GM12878 (cell line): ENCODE results near the gene ERN2. TPM values are rescaled to one million over a fixed set of nuclear protein-coding genes. Genes with fewer than 3 reads are reported as not detected.

ENCODE experiments used
- ATF7 ChIP-seq: fragments of 450-650 bp; IDR thresholded peaks from 2 replicates; pipeline ENCODE4 v1.6.1; 2016; ENCODE audit warnings: low read depth, mild to moderate bottlenecking
- BMI1 ChIP-seq: fragments of 450-650 bp; IDR thresholded peaks from 2 replicates; pipeline ENCODE4 v1.6.1; 2016; ENCODE audit warnings: mild to moderate bottlenecking, moderate library complexity, borderline replicate concordance
- CBFB ChIP-seq: IDR thresholded peaks from 2 replicates; pipeline ENCODE4 v1.6.1; 2016; ENCODE audit warnings: antibody characterized with exemption, low read depth
- CBX5 ChIP-seq: sonication (generic); IDR thresholded peaks from 2 replicates; pipeline ENCODE4 v1.6.1; 2016; ENCODE audit warnings: low read depth, moderate library complexity, mild to moderate bottlenecking, inconsistent platforms
- CEBPB ChIP-seq, 2 experiments: fragments of 150-350 bp in 1 of 2; IDR thresholded peaks; 2 replicates each; pipeline ENCODE4 v1.6.1; 2012 to 2014; ENCODE audit warnings: low read depth in 2 of 2, low read length in 2 of 2, borderline replicate concordance in 1 of 2, inconsistent platforms in 1 of 2
- EZH2 ChIP-seq: IDR thresholded peaks from 2 replicates; pipeline ENCODE4 v1.6.1; 2012; ENCODE audit warnings: low read depth, mild to moderate bottlenecking, control low read depth, inconsistent platforms, low read length, borderline replicate concordance; ENCODE audit not compliant: control insufficient read depth
- IRF4 ChIP-seq: IDR thresholded peaks from 2 replicates; pipeline ENCODE4 v1.6.1; 2011; ENCODE audit warnings: low read depth, low read length
- NFYA ChIP-seq: IDR thresholded peaks from 2 replicates; pipeline ENCODE4 v1.6.1; 2011; ENCODE audit warnings: low read depth, mild to moderate bottlenecking, low read length, improper control_type of control experiment, borderline replicate concordance
- NFYB ChIP-seq: IDR thresholded peaks from 2 replicates; pipeline ENCODE4 v1.6.1; 2011; ENCODE audit warnings: low read depth, mild to moderate bottlenecking, low read length, improper control_type of control experiment, moderate library complexity; ENCODE audit not compliant: insufficient read depth
- NR2F1 ChIP-seq: fragments of 450-650 bp; conservative IDR thresholded peaks from 2 replicates; pipeline ENCODE4 v1.6.1; 2017; ENCODE audit warnings: mild to moderate bottlenecking
- PAX5 ChIP-seq: IDR thresholded peaks from 2 replicates; pipeline ENCODE4 v1.6.1; 2011; ENCODE audit warnings: low read depth, low read length, borderline replicate concordance
- POLR2A ChIP-seq: IDR thresholded peaks from 2 replicates; pipeline ENCODE4 v1.6.1; 2011; ENCODE audit warnings: low read depth, mild to moderate bottlenecking, low read length
- POLR2AphosphoS5 ChIP-seq: IDR thresholded peaks from 2 replicates; pipeline ENCODE4 v1.6.1; 2011; ENCODE audit warnings: mild to moderate bottlenecking, low read length, inconsistent platforms
- SMAD5 ChIP-seq: IDR thresholded peaks from 2 replicates; pipeline ENCODE4 v1.6.1; 2016; ENCODE audit warnings: antibody characterized with exemption, low read depth
- SUPT20H ChIP-seq: IDR thresholded peaks from 2 replicates; pipeline ENCODE4 v1.6.1; 2011; ENCODE audit warnings: low read depth, mild to moderate bottlenecking, low read length, moderate library complexity, borderline replicate concordance; ENCODE audit not compliant: control insufficient read depth
- TCF12 ChIP-seq: IDR thresholded peaks from 2 replicates; pipeline ENCODE4 v1.6.1; 2011; ENCODE audit warnings: low read depth, mild to moderate bottlenecking, low read length
- WRNIP1 ChIP-seq: IDR thresholded peaks from 2 replicates; pipeline ENCODE4 v1.6.1; 2011; ENCODE audit warnings: low read depth, low read length, improper control_type of control experiment, borderline replicate concordance
- polyA plus RNA-seq, 11 experiments: library from polyadenylated mRNA; depleted of rRNA in 4 of 11; unstranded in 6 of 11; stranded (reverse) in 5 of 11; fragments of >200 nt; fragmentation: Nextera tagmentation in 4 of 11; fragmentation: Illumina TruSeq in 1 of 11; extraction: Ambion mirVana in 4 of 11; extraction: Trizol in 1 of 11; gene quantifications; 1 replicate in 1 of 11; 2 replicates in 10 of 11; pipeline versions ENCODE4 v1.2.1 to v1.2.3, GENCODE V29; 2011 to 2016; ENCODE audit warnings: inconsistent platforms in 2 of 11, missing spikeins in 2 of 11, low read depth in 1 of 11
- total RNA-seq, 4 experiments: library from RNA; depleted of rRNA in 3 of 4; stranded (reverse); fragments of >200 nt in 3 of 4; fragmentation: Illumina TruSeq in 1 of 4; extraction: Trizol in 1 of 4; gene quantifications; 2 replicates each; pipeline versions ENCODE4 v1.2.1 to v1.2.3, GENCODE V29; 2013 to 2021
- TF ChIP-seq, protein P1 (sequence below): IDR thresholded peaks from 2 replicates; pipeline ENCODE4 v1.6.1; 2011; ENCODE audit warnings: borderline replicate concordance, low read depth, mild to moderate bottlenecking, moderate library complexity, mixed read lengths, low read length; ENCODE audit not compliant: insufficient read depth; ENCODE audit errors: extremely low read length
- TF ChIP-seq, protein P2 (sequence below): IDR thresholded peaks from 2 replicates; pipeline ENCODE4 v1.6.1; 2011; ENCODE audit warnings: low read depth, low read length, improper control_type of control experiment, borderline replicate concordance
- TF ChIP-seq, protein P3 (sequence below), 3 experiments: IDR thresholded peaks in 2 of 3; conservative IDR thresholded peaks in 1 of 3; 2 replicates each; pipeline ENCODE4 v1.5.1; 2011; ENCODE audit warnings: low read depth in 3 of 3, low read length in 3 of 3, mild to moderate bottlenecking in 3 of 3, control low read depth in 2 of 3, moderate library complexity in 2 of 3, inconsistent platforms in 1 of 3, mixed read lengths in 1 of 3; ENCODE audit not compliant: control insufficient read depth in 2 of 3, insufficient read depth in 1 of 3; ENCODE audit errors: extremely low read depth in 1 of 3
- TF ChIP-seq, protein P4 (sequence below): fragments of 450-650 bp; IDR thresholded peaks from 2 replicates; pipeline ENCODE4 v1.6.1; 2018; ENCODE audit warnings: mild to moderate bottlenecking, low read depth, moderate library complexity; ENCODE audit not compliant: partially characterized antibody
- TF ChIP-seq, protein P5 (sequence below): fragments of 450-650 bp; IDR thresholded peaks from 2 replicates; pipeline ENCODE4 v1.6.1; 2014; ENCODE audit warnings: mild to moderate bottlenecking

Gene ERN2
- total and polyA plus RNA-seq, 10 of the 15 experiments (the other 5 are each of a cell fraction or from before 2014, with no cell fraction given) = 0.06 to 0.95 (median 0.36) TPM; not detected in 5

DNA sequence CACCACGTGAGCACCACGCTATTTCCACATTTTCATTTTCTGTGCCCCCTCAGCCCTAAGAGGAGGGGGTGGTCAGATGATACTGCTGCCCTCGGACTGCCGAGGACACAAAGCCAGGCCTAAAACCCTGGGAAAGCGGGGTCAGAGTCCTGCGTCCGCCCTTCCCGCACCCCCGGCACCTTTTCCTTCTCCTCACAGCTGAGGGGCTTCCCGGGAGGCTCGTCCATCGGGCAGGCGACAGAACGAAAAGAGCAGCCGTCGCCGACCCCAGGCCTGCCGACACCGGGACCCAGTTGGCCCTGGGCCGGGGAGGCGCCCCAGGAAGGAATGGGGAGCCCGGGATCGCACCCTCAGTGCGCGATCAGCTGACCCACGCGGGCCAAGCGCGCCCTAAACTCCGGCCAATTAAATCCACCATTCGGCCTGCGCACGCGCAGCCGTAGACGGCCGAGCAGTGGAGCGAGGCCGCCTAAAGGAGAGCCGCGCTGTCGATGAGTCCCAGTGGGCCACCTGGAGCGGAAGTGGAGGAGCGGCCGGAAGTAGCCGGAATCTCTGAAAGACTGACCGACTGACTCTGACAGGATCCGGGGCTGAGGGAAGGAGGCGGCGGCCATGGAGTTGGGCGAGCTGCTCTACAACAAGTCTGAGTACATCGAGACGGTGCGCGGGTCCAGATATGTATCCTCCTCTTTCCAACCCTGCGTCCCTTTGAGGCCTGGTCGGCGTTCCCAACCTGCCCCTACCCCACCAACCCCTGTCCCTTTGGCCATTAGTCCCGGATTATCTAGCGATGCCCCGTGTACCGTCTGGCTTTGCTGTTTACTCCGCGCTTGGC is 71.9 kb downstream of the ERN2 start, which contains the start of the genes DCTN5 and PALB2 (continued):
- TF ChIP-seq, protein P1, sequence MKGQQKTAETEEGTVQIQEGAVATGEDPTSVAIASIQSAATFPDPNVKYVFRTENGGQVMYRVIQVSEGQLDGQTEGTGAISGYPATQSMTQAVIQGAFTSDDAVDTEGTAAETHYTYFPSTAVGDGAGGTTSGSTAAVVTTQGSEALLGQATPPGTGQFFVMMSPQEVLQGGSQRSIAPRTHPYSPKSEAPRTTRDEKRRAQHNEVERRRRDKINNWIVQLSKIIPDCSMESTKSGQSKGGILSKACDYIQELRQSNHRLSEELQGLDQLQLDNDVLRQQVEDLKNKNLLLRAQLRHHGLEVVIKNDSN = peak; percentile 82
- TF ChIP-seq, protein P2, sequence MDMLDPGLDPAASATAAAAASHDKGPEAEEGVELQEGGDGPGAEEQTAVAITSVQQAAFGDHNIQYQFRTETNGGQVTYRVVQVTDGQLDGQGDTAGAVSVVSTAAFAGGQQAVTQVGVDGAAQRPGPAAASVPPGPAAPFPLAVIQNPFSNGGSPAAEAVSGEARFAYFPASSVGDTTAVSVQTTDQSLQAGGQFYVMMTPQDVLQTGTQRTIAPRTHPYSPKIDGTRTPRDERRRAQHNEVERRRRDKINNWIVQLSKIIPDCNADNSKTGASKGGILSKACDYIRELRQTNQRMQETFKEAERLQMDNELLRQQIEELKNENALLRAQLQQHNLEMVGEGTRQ = peak; percentile 67
- peak; percentile 85 for TF ChIP-seq POLR2A
- no peak for TF ChIP-seq WRNIP1
- peak; percentile 58; the same call in 1 of the 2 replicates for TF ChIP-seq NR2F1
- no peak for TF ChIP-seq NFYA
- TF ChIP-seq TCF12 = peak; percentile 97
- TF ChIP-seq CEBPB (IDR thresholded peaks at IDR 0.05; ENCODE audit: borderline replicate concordance in 1 of 2, low read depth in 2 of 2, low read length in 2 of 2) = no peak
- no peak for TF ChIP-seq EZH2
- 0 out of 2 replicates have a peak, but pooled peaks have one; percentile 15 for TF ChIP-seq ATF7
- no peak for TF ChIP-seq CBX5
- no peak for TF ChIP-seq SUPT20H
- TF ChIP-seq, protein P3, sequence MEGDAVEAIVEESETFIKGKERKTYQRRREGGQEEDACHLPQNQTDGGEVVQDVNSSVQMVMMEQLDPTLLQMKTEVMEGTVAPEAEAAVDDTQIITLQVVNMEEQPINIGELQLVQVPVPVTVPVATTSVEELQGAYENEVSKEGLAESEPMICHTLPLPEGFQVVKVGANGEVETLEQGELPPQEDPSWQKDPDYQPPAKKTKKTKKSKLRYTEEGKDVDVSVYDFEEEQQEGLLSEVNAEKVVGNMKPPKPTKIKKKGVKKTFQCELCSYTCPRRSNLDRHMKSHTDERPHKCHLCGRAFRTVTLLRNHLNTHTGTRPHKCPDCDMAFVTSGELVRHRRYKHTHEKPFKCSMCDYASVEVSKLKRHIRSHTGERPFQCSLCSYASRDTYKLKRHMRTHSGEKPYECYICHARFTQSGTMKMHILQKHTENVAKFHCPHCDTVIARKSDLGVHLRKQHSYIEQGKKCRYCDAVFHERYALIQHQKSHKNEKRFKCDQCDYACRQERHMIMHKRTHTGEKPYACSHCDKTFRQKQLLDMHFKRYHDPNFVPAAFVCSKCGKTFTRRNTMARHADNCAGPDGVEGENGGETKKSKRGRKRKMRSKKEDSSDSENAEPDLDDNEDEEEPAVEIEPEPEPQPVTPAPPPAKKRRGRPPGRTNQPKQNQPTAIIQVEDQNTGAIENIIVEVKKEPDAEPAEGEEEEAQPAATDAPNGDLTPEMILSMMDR (IDR thresholded peaks at IDR 0.05 in 2 of 3, conservative IDR thresholded peaks at IDR 0.05 in 1 of 3; ENCODE audit: control insufficient read depth in 2 of 3, extremely low read depth in 1 of 3, insufficient read depth in 1 of 3, low read depth in 3 of 3, low read length in 3 of 3) = no peak
- no peak for TF ChIP-seq BMI1
- TF ChIP-seq POLR2AphosphoS5 = peak; percentile 87
- no peak; the same call in 1 of the 2 replicates for TF ChIP-seq SMAD5
- TF ChIP-seq, protein P4, sequence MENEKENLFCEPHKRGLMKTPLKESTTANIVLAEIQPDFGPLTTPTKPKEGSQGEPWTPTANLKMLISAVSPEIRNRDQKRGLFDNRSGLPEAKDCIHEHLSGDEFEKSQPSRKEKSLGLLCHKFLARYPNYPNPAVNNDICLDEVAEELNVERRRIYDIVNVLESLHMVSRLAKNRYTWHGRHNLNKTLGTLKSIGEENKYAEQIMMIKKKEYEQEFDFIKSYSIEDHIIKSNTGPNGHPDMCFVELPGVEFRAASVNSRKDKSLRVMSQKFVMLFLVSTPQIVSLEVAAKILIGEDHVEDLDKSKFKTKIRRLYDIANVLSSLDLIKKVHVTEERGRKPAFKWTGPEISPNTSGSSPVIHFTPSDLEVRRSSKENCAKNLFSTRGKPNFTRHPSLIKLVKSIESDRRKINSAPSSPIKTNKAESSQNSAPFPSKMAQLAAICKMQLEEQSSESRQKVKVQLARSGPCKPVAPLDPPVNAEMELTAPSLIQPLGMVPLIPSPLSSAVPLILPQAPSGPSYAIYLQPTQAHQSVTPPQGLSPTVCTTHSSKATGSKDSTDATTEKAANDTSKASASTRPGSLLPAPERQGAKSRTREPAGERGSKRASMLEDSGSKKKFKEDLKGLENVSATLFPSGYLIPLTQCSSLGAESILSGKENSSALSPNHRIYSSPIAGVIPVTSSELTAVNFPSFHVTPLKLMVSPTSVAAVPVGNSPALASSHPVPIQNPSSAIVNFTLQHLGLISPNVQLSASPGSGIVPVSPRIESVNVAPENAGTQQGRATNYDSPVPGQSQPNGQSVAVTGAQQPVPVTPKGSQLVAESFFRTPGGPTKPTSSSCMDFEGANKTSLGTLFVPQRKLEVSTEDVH = peak; percentile 76
- peak; percentile 61 for TF ChIP-seq IRF4
- TF ChIP-seq PAX5 = peak; percentile 40; the same call in 1 of the 2 replicates
- TF ChIP-seq CBFB = peak; percentile 60; the same call in 1 of the 2 replicates
- TF ChIP-seq NFYB = peak; percentile 59; the same call in 1 of the 2 replicates
- TF ChIP-seq, protein P5, sequence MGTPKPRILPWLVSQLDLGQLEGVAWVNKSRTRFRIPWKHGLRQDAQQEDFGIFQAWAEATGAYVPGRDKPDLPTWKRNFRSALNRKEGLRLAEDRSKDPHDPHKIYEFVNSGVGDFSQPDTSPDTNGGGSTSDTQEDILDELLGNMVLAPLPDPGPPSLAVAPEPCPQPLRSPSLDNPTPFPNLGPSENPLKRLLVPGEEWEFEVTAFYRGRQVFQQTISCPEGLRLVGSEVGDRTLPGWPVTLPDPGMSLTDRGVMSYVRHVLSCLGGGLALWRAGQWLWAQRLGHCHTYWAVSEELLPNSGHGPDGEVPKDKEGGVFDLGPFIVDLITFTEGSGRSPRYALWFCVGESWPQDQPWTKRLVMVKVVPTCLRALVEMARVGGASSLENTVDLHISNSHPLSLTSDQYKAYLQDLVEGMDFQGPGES = peak; percentile 67; the same call in 1 of the 2 replicates
